ENCODE data around the gene SYCE3. TPM values are rescaled to one million over a fixed set of nuclear protein-coding genes. Genes with fewer than 3 reads are reported as not detected.
"Not testable (repeated sequence)": the region's sequence is repeated elsewhere in the genome, so short reads cannot be mapped to it uniquely, and the experiment has no call there.

Gene SYCE3
- total RNA-seq, 1 donor: not detected

DNA sequence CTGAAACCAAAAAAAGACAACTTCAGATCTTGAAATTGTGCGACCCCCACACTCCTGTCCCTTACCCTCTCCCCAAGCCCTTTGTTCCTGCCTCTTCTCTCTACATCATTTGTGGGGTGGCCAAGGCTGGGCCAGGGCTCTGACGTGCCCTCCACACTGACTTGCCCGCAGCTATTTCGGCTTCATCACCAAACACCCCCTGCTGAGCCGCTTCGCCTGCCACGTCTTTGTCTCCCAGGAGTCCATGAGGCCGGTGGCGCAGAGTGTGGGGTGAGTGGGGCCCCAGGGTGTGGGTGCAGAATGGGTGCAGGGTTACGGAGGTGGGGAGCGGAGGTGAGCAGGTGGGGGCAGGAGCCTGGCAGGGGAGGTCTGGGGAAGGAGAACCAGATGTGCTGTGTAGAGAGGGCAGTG, 47.3 kb upstream of the SYCE3 start:
- H3K4me1 ChIP-seq (ENCODE audit: insufficient read depth, low read length): no peaks in the 10 kb centered on the region

DNA sequence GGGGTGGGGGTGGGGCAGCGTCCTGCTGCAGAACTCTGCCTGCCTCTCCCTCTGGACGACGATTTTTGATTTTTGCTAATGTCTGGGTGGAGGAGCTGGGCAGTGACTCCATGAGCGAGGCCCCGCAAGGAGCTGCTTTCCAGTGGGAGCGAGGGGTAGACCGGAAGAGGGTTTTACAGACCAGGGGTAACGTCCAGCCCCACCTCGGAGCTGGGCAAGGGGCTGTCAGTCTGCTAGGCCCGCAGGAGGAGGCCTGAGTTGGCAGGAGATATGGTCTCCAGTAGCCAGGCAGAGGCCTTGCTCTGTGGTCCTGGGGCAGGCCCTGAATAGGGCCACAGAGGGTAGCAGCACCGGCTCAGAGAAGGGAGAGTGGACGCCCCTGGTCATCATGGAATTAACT, 46.9 kb upstream of the SYCE3 start:
- H3K4me2 ChIP-seq (ENCODE audit: insufficient read depth, low read length): no peak overlapping the region
- H3K36me3 ChIP-seq (ENCODE audit: insufficient read depth, low read length): no peaks in the 10 kb centered on the region
- H3K27me3 ChIP-seq (ENCODE audit: insufficient read depth, low read length): peaks cover 7% of the 10 kb centered on the region
- H3K79me2 ChIP-seq (ENCODE audit: insufficient read depth, low read length): no peaks in the 10 kb centered on the region
- no peaks in the 10 kb centered on the region for H4K20me1 ChIP-seq (ENCODE audit: insufficient read depth, low read length)
- H2AFZ ChIP-seq (ENCODE audit: low read length): no peak overlapping the region
- H3K4me1 ChIP-seq (ENCODE audit: insufficient read depth, low read length): no peaks in the 10 kb centered on the region
- TF ChIP-seq, protein P1, sequence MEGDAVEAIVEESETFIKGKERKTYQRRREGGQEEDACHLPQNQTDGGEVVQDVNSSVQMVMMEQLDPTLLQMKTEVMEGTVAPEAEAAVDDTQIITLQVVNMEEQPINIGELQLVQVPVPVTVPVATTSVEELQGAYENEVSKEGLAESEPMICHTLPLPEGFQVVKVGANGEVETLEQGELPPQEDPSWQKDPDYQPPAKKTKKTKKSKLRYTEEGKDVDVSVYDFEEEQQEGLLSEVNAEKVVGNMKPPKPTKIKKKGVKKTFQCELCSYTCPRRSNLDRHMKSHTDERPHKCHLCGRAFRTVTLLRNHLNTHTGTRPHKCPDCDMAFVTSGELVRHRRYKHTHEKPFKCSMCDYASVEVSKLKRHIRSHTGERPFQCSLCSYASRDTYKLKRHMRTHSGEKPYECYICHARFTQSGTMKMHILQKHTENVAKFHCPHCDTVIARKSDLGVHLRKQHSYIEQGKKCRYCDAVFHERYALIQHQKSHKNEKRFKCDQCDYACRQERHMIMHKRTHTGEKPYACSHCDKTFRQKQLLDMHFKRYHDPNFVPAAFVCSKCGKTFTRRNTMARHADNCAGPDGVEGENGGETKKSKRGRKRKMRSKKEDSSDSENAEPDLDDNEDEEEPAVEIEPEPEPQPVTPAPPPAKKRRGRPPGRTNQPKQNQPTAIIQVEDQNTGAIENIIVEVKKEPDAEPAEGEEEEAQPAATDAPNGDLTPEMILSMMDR (IDR thresholded peaks at IDR 0.05; ENCODE audit: extremely low read depth, low read depth, low read length): no peak
- H3K4me3 ChIP-seq (ENCODE audit: insufficient read depth, low read length): no peak overlapping the region
- DNase-seq (ENCODE audit: insufficient read length, low spot score, missing footprints): no peak
- H3K9me3 ChIP-seq (ENCODE audit: low read depth, low read length): no peaks in the 10 kb centered on the region
- H3K27ac ChIP-seq (ENCODE audit: low read depth, low read length): no peak overlapping the region

More for the DNA sequence above, 47.3 kb upstream of the SYCE3 start:
- Histone ChIP-seq H3K27ac (ENCODE audit: low read depth, low read length) (no peak overlapping the region), H4K20me1 (ENCODE audit: insufficient read depth, low read length) (no peaks in the 10 kb centered on the region), H3K36me3 (ENCODE audit: insufficient read depth, low read length) (no peaks in the 10 kb centered on the region), H3K79me2 (ENCODE audit: insufficient read depth, low read length) (no peaks in the 10 kb centered on the region), H3K4me2 (ENCODE audit: insufficient read depth, low read length) (no peak overlapping the region), H3K9me3 (ENCODE audit: low read depth, low read length) (no peaks in the 10 kb centered on the region), H3K27me3 (ENCODE audit: insufficient read depth, low read length) (peaks cover 5% of the 10 kb centered on the region), H3K4me3 (ENCODE audit: insufficient read depth, low read length) (no peak overlapping the region), H2AFZ (ENCODE audit: low read length) (no peak overlapping the region)
- TF ChIP-seq, protein P1 (IDR thresholded peaks at IDR 0.05; ENCODE audit: extremely low read depth, low read depth, low read length): no peak
- peak; percentile 65 for DNase-seq (ENCODE audit: insufficient read length, low spot score, missing footprints)

DNA sequence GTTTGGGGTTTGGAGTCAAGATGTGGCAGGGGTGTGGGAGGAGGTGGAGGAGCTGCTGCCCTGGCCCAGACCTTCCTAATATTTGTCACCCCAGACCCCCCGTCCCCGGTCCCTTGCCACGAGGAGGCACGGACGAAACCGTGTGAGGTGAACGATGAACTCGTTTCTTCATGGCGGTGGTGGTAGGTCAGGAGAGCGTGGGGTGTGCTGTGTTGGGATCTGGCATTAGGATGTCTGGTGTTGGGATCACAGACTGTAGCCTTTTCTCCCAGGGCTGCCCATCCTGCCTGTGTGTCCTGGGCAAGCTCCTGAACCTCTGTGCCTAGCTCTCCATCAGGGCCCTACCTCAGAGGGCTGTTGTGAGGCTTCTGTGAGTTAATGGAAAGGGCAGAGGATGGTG, 46.3 kb upstream of the SYCE3 start:
- Histone ChIP-seq H3K79me2 (ENCODE audit: insufficient read depth, low read length) (no peaks in the 10 kb centered on the region), H3K36me3 (ENCODE audit: insufficient read depth, low read length) (no peaks in the 10 kb centered on the region), H3K27me3 (ENCODE audit: insufficient read depth, low read length) (peaks cover 7% of the 10 kb centered on the region), H3K9me3 (ENCODE audit: low read depth, low read length) (no peaks in the 10 kb centered on the region), H4K20me1 (ENCODE audit: insufficient read depth, low read length) (no peaks in the 10 kb centered on the region), H3K4me2 (ENCODE audit: insufficient read depth, low read length) (no peak overlapping the region), H2AFZ (ENCODE audit: low read length) (no peak overlapping the region), H3K4me1 (ENCODE audit: insufficient read depth, low read length) (no peaks in the 10 kb centered on the region), H3K4me3 (ENCODE audit: insufficient read depth, low read length) (no peak overlapping the region), H3K27ac (ENCODE audit: low read depth, low read length) (no peak overlapping the region)
- TF ChIP-seq, protein P1 (IDR thresholded peaks at IDR 0.05; ENCODE audit: extremely low read depth, low read depth, low read length): no peak
- peak; percentile 78 for DNase-seq (ENCODE audit: insufficient read length, low spot score, missing footprints)

DNA sequence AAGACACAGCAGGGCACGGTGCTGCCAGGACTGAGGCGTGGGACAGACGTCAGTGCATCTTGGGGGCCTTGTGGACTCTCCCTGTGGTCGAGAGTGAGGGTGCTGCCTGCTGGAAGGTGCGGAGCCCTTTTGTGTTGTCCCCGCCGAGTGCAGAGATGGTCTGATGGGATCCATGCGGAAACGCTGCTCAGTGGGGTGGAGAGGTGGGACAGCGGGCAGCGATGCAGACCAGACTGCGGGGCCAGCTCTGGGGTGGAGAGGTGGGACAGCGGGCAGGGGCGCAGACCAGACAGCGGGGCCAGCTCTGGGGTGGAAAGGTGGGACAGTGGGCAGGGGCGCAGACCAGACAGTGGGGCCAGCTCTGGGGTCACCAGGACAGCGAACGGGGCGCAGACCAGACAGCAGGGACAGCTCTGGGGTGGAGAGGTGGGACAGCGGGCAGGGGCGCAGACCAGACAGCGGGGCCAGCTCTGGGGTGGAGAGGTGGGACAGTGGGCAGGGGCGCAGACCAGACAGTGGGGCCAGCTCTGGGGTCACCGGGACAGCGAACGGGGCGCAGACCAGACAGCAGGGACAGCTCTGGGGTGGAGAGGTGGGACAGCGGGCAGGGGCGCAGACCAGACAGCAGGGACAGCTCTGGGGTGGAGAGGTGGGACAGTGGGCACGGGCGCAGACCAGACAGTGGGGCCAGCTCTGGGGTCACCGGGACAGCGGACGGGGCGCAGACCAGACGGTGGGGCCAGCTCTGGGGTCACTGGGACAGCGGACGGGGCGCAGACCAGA, 45.5 kb upstream of the SYCE3 start:
- H3K9me3 ChIP-seq (ENCODE audit: low read depth, low read length); H3K27ac ChIP-seq (ENCODE audit: low read depth, low read length); H3K36me3 ChIP-seq (ENCODE audit: insufficient read depth, low read length); H3K4me1 ChIP-seq (ENCODE audit: insufficient read depth, low read length); H3K4me2 ChIP-seq (ENCODE audit: insufficient read depth, low read length); H3K79me2 ChIP-seq (ENCODE audit: insufficient read depth, low read length); H2AFZ ChIP-seq (ENCODE audit: low read length); H4K20me1 ChIP-seq (ENCODE audit: insufficient read depth, low read length); H3K4me3 ChIP-seq (ENCODE audit: insufficient read depth, low read length); H3K27me3 ChIP-seq (ENCODE audit: insufficient read depth, low read length): not testable (repeated sequence)
- DNase-seq (ENCODE audit: insufficient read length, low spot score, missing footprints): peak; percentile 65
